GM10847 (cell line): Measurements from ENCODE around the gene FSTL4.

Experiments
- POLR2A ChIP-seq: IDR thresholded peaks from 2 replicates; pipeline ENCODE4 v1.6.1; 2011; ENCODE audit not compliant: insufficient read length; ENCODE audit errors: extremely low read depth

FSTL4 gene

GRCh38 chr5:133381571-133382365 is 230.6 kb downstream of the FSTL4 start:
- no peak for TF ChIP-seq POLR2A

GRCh38 chr5:133381041-133381440 is 231.3 kb downstream of the FSTL4 start:
- TF ChIP-seq POLR2A, result no peak

- TF ChIP-seq POLR2A, result no peak
These were observed 234.6 kb downstream of the FSTL4 start for GRCh38 chr5:133377736-133378135.

- TF ChIP-seq POLR2A, result no peak
These were observed 235.4 kb downstream of the FSTL4 start for GRCh38 chr5:133376986-133377385.

GRCh38 chr5:133373121-133373870 is 239.0 kb downstream of the FSTL4 start:
- TF ChIP-seq POLR2A, result no peak

- no peak for TF ChIP-seq POLR2A
These were observed 239.9 kb downstream of the FSTL4 start for GRCh38 chr5:133372293-133372937.

- no peak for TF ChIP-seq POLR2A
These were observed 240.8 kb downstream of the FSTL4 start for GRCh38 chr5:133371371-133372155.

- no peak for TF ChIP-seq POLR2A
These were observed 241.4 kb downstream of the FSTL4 start for GRCh38 chr5:133370904-133371303.

- TF ChIP-seq POLR2A, result no peak
These were observed 242.1 kb downstream of the FSTL4 start for GRCh38 chr5:133370036-133370831.

GRCh38 chr5:133368916-133369783 is 243.2 kb downstream of the FSTL4 start:
- TF ChIP-seq POLR2A, result no peak

GRCh38 chr5:133367984-133368383 is 244.4 kb downstream of the FSTL4 start:
- no peak for TF ChIP-seq POLR2A

- TF ChIP-seq POLR2A, result no peak
These were observed 245.1 kb downstream of the FSTL4 start for GRCh38 chr5:133367071-133367786.

GRCh38 chr5:133366438-133366837 is 245.9 kb downstream of the FSTL4 start:
- no peak for TF ChIP-seq POLR2A

- no peak for TF ChIP-seq POLR2A
These were observed 246.6 kb downstream of the FSTL4 start for GRCh38 chr5:133365738-133366137.
